Left renal cortex interstitium (tissue), 4 donors: Measurements from ENCODE around the gene TSSK2. TPM values are rescaled to one million over a fixed set of nuclear protein-coding genes. Genes with fewer than 3 reads are reported as not detected.

Experiments used
- DNase-seq, 4 donors: peaks; one replicate each; pipeline ENCODE4 v3.0.0-alpha.2; 2013; ENCODE audit warnings: low read depth in 4 of 4, low spot score in 2 of 4, missing footprints in 1 of 4
- polyA plus RNA-seq, 4 donors: library from polyadenylated mRNA; unstranded; fragments of 120-200 nt; gene quantifications; one replicate each; pipeline ENCODE4 v1.2.1, GENCODE V29; 2013; ENCODE audit not compliant: insufficient read length in 4 of 4

TSSK2 gene
- polyA plus RNA-seq, 4 donors, result not detected

DNA sequence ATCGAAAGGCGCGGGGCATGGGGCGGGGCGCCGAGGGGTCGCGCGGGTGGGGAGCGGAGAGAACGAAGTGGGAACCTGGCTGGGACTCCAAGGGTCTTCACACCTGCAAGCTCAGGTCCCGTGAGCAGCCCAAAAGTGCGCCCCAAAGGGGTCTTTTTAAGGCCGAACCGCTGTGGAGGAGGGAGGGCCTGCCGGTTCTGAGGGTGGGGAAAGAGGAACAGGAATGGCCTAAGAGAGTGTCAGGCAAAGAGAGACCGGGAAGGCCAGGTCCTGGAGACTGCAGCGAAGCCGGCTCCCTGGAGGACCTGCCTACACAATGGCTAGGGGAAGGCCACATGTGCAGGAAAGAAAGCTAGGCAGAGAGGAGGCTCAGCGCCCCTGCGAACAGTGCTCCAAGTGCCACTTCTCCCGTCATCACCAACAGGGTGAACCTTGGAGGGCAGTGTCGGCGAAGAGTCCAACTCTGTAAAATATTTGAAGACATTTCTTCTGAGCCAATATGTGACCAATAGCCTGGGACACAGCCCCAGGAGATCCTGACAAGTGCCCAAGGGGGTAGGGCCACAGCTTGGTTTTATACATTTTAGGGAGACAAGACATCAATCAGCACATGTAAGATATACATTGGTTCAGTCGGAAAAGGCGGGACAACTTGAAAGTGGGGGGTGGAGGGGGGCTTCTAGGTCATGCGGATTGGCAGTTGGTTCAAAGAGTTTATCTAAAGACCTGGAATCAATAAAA, 8.2 kb upstream of the TSSK2 start:
- no peak for DNase-seq

DNA sequence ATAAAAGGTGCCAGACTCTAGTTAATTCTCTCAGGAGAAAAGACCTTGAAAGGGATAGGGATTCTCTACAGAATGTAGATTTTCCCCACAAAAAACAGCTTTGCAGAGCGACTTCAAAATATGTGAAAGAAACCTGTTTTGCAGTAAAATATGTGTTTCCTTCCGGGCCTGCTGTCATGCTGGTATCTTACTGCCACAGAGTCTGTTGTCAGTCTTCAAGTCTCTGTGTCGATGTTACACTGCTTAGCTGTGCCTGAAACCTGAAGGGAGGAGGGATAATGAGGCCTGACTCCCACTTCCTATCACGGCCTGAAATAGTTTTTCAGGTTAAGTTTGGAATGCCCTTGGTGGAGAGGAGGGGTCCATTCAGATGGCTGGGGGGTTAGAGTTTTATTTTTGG, 7.2 kb upstream of the TSSK2 start:
- no peak for DNase-seq

DNA sequence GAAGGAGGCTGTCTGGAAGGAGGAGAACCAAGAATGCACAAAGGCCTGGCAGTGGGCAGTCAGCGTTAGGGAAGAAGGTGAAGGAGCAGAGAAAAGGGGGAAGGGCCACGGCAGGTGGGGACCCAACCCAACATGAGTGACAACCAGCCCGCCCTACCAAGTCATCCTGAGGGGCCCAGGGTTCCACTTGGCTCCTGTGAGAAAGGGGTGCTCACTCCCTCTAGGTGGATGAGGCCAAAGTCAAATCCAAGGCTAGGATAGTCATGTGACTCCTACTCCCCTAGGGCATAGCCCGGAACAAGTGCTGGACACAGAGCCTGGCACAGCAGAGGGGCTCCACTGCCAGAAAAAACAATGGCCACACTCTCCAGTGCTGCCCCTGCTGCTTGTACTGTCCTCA, 6.7 kb upstream of the TSSK2 start:
- DNase-seq, result no peak

DNA sequence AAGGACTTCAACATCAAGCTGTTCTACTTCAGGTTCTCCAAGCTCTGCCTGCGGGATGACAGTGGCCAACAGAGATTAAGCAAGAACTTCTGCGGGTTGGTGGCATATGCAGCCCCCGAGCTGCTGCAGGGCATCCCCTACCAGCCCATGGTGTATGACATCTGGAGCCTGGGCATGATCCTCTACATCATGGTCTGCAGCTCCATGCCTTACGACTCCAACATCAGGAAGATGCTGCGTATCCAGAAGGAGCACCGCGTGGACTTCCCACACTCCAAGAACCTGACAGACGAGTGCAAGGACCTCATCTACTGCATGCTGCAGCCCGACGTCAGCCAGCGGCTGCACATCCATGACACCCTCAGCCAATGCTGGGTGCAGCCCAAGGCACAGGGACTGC, 6.1 kb upstream of the TSSK2 start:
- no peak for DNase-seq

DNA sequence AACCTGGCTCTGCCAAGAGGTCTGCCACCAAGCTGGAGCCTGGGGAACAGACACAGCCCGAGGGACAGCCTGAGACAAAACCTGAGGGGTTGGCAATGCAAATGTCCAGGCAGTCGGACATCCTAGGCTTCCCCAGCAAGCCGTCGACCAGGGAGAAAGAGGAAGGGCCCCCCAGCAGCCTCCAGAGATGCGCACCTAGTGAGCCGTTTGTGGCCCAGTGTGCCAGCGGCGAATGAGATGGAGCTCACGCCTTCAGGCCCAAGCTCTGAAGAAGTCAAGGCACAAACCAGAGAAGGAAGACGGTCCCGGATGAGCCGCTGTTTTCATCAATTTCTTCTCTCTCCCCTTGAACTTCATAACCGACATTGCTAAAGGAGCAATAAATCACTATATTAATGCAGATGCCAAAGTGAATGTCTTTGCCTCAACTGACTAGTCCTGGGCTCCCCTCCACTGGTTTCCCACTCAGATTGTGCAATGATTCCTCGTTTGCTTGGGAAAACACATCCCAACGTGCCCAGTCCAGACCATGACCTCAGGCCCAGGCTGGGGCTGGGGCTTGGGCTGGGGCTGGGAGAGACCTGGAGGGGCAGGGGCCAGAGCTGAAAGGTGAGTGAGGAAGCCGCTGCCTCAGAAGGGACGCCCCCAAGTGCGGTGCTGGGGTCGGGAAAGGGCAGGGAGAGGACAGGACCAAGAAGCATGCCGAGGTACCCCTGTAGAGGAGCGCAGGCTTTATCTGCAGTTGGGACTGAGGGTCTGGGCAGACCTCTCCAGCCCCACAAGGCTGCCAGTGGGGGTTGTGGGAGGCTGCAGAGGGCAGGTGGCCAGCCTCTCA, 5.4 kb upstream of the TSSK2 start:
- no peak for DNase-seq

DNA sequence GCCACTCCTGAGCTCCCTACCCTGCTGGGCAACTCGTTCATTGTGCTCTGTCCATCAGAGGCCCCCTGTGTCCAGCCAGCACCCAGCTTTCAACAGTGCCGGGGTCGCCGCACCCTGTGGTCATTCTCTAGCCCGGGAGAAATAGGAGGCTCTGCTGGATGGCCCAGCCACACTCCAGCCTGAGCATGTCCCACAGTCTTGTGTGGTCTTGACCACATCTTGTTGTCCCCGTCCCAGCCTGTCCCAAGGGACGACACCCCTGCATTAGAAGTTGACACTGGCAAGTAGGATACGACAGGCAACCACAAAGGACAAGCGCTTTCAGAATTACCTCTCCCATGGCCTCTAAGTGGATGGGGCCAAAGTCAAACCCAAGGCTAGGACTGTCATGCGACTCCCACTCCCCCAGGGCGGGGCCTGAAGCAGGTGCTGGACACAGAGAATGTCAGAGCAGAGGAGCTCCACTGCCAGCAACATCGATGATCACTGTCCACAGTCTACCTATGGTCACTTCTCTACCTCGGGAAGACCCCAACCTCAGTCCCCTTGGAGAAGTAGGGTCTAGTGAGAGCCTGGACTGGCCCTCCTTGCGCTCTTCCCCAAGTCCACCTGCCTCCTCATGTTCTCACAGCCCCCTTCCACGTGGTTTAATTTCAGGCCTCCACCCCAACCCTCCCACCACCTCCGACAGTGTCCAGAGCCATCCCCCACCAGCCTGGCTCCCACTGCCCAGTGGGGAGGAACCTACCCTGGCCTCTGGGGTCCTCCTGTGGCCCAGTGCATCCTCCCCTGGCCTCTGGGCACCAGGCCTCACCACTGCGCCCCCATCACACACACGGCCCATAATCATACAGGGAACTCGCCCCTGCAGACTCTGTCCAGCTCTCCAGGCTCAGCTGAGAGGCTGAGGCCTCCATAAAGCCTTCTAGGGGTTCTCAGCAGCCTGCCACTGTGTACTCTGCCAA, 4.5 kb upstream of the TSSK2 start:
- no peak for DNase-seq

DNA sequence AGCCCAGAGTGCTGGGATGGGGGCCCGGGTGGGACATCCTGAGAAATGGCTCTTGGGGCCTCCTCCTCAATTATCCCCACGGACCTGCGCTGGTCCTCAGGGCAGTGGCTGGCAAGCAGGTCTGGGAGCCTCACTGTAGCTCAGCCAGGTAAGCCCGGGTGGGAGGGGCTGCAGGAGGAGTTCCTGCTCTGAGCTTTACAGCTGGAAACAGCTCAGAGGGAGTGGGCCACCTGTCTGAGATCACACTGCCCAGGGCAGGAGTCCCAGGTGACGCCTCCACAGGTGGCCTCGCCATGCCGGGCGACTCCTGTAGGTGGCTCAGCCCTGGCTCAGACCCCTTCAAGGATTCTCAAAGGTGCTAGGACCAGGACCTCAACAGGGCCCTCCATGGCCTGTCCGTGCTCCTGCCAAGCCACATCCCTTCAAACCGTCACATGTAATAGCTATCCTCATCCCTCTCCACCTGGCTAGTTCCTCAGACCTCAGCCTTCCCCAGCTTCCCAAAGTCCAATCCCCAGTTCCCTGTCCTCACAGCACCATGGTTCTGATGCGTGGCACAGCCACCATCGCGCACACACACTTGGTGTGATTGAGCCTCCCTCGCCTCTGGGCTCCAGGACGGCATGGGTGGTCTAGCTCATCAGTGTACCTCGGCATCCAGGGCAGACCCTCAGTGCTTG, 3.6 kb upstream of the TSSK2 start:
- no peak for DNase-seq

DNA sequence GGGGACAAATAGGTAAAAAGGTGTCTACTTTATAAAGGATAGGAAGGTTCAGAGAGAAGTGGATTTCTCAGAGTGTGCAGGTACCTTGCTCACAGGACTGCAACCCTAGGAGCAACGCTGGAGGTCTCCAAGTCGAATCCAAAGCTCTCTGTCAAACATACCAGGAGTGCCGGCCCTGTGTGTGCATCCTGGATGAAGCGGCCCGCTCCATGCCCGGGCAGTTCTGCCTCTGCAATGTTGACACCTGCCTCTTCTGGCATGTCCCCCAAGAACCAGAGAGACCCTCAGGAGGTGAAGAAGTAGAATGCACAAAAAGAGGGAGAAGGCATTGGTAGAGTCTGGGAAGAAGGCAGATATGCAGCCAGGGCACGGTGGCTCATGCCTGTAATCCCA, 3.1 kb upstream of the TSSK2 start:
- no peak for DNase-seq

DNA sequence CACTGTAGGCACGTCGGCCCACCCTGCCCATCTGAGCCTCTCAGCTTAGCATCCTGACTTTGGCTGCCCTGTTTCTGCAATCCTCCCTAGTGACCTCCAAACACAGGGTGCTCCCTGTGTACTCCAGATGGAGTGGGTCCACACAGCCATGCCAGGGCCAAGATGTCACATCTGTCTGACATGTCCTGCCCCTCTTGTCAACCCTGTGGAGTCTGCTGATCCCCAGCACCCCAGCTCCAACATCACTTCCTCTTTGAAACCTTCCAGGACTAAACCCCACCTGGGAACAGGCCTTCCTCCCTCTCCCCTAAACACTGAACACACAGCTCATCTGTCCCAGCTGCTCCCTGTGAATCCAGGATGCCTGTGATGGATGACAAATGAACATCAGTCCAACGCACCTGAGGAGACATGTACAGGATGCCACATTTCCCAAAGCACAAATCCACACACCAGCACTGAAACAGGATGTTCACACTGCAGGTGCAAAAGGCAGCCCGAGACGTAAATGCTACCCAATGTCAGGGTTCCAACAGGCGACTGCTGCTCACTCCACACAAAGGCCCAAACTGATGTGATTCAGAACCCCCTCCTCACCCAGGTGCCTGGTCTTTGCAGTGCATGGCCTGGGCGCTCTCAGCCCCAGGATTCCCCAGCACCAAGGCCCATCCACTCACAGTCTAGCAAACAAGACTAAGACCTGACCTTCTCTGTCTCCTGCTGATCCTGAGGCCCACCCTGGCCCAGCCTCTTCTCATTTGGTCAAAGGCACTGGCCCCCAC, 2.0 kb upstream of the TSSK2 start:
- DNase-seq, result no peak

DNA sequence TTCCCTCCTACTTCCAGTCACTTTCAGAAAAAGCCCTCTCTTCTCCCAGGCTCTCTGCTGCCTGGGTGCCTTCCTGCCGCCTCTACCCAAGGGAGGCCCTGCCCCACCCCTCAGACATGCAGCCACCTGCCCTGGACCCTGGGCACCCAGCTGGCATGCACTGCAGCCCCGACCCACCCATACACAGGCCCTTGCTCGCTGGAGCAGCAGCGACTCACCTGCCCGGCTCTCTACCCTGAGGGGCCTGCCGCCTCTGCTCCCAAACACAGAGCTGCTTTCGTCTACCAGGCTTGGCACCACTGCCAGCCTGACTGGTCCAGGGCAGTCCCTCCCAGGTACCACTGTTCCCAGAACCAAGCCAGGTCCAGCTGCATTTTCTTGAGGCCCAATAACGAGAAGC, 1.2 kb upstream of the TSSK2 start:
- no peak for DNase-seq

DNA sequence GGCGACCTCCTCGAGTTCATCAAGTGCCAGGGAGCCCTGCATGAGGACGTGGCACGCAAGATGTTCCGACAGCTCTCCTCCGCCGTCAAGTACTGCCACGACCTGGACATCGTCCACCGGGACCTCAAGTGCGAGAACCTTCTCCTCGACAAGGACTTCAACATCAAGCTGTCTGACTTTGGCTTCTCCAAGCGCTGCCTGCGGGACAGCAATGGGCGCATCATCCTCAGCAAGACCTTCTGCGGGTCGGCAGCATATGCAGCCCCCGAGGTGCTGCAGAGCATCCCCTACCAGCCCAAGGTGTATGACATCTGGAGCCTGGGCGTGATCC, 542 bp downstream of the TSSK2 start:
- DNase-seq, result no peak

DNA sequence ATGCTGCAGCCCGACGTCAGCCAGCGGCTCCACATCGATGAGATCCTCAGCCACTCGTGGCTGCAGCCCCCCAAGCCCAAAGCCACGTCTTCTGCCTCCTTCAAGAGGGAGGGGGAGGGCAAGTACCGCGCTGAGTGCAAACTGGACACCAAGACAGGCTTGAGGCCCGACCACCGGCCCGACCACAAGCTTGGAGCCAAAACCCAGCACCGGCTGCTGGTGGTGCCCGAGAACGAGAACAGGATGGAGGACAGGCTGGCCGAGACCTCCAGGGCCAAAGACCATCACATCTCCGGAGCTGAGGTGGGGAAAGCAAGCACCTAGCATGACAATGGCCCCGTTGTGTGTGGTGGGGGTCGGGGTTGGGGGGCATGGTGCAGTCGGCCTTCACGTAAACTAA, 1.0 kb downstream of the TSSK2 start:
- DNase-seq, result no peak

DNA sequence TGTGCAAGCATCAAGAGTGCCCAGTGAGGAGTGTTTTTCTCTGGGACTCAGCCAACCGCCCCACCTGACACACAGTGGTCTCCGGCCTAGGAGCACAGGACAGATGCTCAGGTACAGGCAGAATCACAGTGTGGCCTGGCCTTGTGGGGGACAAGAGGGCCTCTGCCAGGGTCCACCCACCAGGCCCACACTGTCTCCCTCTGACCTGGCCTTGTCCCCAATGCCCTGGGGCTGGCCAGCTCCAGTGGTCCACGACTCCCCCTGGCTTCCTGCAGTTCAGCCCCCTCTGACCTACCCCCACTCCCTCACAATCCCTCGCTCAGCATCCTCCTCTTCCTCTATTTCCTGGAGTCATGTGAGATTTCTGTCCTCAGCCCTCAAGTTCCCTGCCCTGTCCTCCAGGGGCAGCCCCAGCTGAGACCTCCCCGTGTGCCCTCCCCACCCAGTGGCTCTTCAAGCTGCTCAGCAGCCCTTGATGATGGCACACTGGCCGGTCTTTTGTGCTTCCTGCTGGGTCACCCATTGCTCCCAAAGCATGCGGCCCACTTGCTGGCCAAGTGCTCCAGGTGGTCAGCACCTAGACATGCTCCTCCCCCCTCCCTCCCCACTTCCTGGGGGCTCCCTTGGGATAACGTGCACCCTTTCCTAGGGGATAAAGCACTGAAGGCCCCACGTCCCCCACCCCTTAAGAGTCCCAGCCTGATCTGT, 1.7 kb downstream of the TSSK2 start:
- DNase-seq, result no peak

DNA sequence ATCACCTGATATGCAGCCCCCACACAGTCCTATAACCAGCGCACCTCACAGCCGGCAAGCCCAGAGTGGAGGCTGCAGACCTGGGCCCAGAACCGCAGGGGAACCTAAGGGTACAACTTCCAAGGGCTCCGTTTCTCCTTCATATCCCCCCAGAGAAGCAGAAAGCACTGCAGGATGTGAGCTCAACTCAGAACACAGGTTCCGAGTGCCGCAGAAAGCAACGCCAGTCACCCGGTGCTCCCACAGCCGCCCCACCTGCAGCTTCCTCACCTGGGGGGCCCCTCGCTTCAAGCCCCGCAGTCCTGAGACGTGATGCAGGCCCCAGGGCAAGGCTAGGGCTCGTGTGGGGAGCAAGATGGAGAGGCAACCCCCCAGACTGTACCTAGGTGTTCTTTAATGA, 2.5 kb downstream of the TSSK2 start:
- DNase-seq, result no peak

DNA sequence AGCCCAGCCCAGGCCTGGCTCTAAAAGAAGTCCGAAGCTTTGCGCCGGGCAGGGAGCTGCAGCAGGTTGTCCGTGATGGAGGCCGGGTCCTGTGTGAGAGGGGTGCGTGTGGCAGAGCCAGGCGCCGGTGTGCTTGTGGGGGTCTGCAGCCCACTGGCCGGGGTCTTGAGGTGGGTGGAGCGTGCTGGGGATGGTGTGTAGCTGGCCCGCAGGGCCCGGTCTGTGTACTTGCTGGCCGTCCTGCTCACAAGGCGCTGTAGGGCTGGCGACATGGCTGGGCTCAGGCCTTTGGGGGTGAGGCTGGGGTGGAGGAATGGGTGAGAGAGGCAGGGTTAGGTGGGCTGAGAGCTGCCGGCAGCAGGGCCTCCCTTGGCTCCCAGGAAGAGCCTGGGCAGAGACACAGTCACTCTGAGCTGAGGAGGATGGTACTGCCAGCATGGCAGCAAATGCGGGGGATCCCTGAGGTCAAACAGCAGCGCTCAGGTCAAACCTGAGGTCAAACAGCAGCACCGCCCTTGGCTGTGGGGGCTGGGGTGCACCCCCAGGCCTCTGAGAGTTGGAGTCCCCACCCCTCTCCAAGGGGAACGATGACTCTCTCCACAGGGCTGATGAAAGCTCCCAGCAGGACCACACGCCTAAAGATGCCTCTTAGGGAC, 3.2 kb downstream of the TSSK2 start:
- no peak for DNase-seq

DNA sequence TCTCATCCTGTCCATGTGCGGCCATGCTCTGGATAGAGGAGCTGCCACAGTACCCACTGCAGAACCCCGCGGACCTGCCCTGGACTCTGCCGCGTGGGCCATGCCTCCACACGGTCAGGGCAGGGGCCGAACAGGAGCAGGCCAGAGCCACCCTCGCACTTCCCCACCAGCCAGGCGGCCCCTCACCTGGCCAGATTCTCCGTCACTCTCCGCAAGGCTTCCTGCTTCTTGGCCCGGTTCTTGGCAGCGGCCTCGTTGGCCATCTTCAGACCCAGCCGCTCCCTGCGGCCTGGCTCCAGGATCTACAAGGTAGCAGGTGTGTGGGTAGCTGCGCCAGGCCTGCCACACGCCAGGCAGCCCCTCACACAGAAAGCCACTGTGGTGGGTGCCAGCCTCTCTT, 3.8 kb downstream of the TSSK2 start:
- DNase-seq, result no peak

DNA sequence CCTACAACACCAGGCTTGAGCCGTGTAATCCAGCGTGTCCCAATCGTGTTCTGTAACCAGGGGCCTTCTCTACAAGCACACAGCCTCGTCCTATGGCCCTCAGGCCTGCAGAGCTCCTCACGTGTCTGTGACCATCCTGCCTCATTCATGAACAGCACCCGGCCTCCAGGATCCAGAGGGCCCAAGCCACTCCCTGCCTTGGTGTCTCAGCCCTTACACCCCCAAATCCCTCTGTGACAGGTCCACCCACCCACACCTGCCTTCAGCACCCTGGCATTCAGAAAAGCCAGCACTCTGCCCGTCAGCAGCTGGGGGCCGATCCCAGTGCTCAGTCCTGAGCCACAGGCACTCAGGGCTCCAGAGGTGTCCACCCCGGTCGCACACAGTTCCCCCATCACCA, 5.8 kb downstream of the TSSK2 start:
- no peak for DNase-seq

DNA sequence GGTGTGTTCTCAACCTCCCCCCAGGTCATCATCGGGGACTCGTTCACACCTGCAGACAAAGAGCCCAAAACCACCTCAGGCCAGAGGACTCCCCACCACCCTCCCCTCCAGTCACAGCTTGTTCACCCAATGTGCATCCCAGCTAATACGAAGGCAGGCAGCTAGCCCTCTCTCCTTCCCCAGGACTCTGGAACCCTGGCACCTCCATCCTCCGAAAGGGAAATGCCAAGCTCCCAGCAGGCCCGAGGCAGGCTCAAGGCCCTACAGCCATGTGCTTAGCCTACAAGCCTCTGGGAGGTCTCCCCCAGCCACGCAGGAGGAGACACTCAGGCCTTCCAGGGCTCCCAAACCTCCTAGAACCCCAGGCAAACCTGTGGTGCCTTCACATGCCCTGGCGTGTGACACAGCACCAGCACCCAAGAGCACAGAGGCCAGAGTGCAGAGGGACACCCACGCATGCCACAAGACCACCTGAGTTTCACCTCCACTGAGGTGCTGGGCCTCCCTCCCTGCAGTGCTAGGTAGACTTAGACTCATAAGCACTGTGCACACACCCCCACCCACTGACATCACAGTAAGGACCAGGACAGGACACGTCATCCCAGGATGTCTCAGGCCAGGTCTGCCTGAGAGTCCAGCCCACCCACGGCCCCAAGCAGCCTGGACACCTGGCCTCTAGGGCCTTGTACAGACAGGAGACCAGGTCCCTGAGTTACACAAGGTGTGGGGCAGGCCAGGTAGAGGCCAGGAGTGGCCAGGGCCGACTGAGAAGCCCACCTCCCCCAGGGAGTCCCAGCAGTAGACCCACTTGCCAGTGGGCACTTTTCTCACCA, 6.5 kb downstream of the TSSK2 start:
- no peak for DNase-seq
